VCaP (cell line): ENCODE measurements around the gene BACE1-AS.

Experiments
- H3K27ac ChIP-seq: fragments of 450-650 bp; 2 replicates; pipeline ENCODE4 v1.5.1; 2017
- TF ChIP-seq, protein P1 (sequence below): fragments of 450-650 bp; conservative IDR thresholded peaks from 2 replicates; pipeline ENCODE4 v1.5.1; 2017; ENCODE audit warnings: mild to moderate bottlenecking, moderate library complexity

The BACE1-AS gene

DNA sequence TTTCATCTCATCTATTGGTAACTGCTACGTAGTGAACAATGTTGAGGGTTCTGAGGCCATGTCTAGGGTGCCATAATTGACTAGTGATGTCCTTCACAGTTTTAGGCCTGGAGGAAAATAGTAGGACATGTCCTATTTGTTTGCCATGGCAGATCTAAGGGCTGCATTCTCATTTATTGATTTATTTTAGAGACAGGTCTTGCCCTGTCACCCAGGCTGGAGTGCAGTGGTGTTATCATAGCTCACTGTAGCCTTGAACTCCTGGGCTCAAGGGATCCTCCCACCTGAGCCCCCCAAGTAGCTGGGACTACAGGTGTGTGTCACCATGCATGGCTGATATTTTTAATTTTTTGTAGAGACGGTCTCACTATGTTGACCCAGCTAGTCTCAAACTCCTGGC lies 41.7 kb downstream of the BACE1-AS start:
- TF ChIP-seq, protein P1, sequence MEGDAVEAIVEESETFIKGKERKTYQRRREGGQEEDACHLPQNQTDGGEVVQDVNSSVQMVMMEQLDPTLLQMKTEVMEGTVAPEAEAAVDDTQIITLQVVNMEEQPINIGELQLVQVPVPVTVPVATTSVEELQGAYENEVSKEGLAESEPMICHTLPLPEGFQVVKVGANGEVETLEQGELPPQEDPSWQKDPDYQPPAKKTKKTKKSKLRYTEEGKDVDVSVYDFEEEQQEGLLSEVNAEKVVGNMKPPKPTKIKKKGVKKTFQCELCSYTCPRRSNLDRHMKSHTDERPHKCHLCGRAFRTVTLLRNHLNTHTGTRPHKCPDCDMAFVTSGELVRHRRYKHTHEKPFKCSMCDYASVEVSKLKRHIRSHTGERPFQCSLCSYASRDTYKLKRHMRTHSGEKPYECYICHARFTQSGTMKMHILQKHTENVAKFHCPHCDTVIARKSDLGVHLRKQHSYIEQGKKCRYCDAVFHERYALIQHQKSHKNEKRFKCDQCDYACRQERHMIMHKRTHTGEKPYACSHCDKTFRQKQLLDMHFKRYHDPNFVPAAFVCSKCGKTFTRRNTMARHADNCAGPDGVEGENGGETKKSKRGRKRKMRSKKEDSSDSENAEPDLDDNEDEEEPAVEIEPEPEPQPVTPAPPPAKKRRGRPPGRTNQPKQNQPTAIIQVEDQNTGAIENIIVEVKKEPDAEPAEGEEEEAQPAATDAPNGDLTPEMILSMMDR = no peak
- no peak overlapping the region for H3K27ac ChIP-seq

DNA sequence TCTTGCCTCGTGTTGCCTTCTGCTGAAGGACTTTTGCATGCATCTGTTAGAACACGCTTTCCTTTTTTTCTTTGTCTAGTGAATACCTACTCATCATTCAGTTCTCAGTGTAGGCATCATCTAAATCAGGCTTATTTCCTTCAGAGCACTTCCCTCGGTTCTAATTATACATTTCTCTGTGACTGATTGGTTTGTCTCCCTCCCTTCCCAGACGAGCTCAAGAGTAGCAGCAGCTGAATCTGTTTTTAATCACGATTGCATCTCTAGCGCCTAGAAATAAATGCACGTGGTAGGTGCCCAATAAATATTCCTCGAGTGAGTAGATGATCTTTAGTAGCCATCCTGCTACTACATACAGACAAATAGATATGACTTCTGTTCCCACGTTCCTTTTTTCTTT lies 42.8 kb downstream of the BACE1-AS start:
- H3K27ac ChIP-seq = no peak overlapping the region
- TF ChIP-seq, protein P1 = no peak

DNA sequence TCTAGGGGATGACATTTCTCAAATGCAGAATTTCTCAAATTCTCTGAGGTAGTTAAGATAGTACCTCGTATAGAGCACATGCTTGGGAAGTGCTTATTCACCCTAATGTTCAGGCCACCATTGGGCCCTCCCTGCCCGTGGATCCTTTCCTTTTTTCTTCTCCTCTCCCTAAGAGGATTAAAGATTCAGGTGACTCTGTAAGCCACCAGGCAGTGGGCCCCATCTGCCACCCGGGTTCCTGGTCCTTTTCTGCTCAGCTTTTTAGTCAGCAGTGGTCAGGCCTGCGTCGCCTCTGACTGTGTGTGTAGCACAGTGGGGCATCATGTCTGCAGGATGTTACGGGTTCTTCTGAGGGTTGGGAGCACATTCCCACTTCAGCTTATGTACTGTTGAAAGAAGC lies 43.8 kb downstream of the BACE1-AS start:
- H3K27ac ChIP-seq = no peak overlapping the region
- TF ChIP-seq, protein P1 = no peak

DNA sequence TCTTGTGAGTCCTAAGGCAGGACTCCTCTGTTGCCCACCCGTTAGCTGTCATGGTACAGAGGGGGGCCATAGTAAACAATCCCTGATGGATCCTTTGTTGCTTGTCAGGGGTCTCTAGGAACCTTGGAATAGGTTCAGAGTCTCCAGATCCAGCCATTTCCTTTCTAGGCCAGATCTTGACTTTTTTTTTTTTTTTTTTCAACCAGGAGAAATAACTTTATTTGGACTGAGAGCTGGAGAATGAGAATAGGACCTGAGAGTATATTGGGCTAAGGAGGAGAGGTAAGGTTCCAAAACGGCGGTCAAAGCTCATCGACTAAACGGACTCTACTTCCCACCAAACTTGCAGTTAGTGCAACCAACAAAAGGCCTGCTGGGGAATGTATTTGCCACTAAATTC lies 44.3 kb downstream of the BACE1-AS start:
- H3K27ac ChIP-seq = no peak overlapping the region
- TF ChIP-seq, protein P1 = no peak

DNA sequence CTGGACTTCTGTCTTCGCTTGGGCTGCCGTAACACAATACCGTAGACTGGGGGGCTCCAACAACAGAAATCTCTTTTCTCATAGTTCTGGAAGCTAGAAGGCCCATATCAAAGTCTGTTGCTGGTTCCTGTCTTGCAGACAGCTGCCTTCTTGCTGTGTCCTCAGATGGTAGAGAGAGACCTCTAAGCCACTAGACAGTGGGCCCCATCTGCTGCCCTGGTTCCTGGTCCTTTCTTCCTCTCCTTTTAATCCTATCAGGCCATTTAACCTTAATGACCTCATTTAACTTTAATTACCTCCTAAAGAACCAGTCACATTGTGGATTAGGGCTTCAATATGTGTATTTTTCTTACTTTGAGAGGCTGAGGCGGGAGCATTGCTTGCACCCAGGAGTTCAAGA lies 45.9 kb downstream of the BACE1-AS start:
- TF ChIP-seq, protein P1 = no peak
- H3K27ac ChIP-seq = no peak overlapping the region
